Activated CD8-positive, alpha-beta T cell treated with anti-CD3 and anti-CD28 coated beads, Interleukin-2, amount 10 ng/mL, durations not matched to agents 7 days and 5 days (primary cell): ENCODE measurements around the gene CYP26C1. TPM values are rescaled to one million over a fixed set of nuclear protein-coding genes. Genes with fewer than 3 reads are reported as not detected.

ENCODE experiments used
- ATAC-seq: fragments of 150-1000 bp; cut with Tn5 transposase; one replicate; pipeline ENCODE4 v1.10.0; 2021; ENCODE audit warnings: moderate library complexity
- CTCF ChIA-PET: fragments of 350-600 bp; sonication (Branson Sonifier 250); formaldehyde crosslinking; loops from one replicate; lab custom pipeline; 2021; ENCODE audit warnings: antibody characterized with exemption; lab: Charles Lee
- POLR2A ChIA-PET: fragments of 350-600 bp; sonication (Branson Sonifier 250); formaldehyde crosslinking; loops from one replicate; lab custom pipeline; 2021; ENCODE audit warnings: antibody characterized with exemption; lab: Charles Lee
- DNase-seq: peaks from one replicate; pipeline ENCODE4 v3.0.0-alpha.2; 2020
- H3K27ac Mint-ChIP-seq: one replicate; pipeline ENCODE4 v1.8.0; 2021; ENCODE audit warnings: mild to moderate bottlenecking, mixed read lengths
- H3K27me3 Mint-ChIP-seq: one replicate; pipeline ENCODE4 v1.8.0; 2021; ENCODE audit warnings: low read depth, mixed read lengths
- H3K36me3 Mint-ChIP-seq: one replicate; pipeline ENCODE4 v1.8.0; 2021; ENCODE audit warnings: low read depth, mixed read lengths
- H3K4me1 Mint-ChIP-seq: one replicate; pipeline ENCODE4 v1.8.0; 2021; ENCODE audit warnings: low read depth, mixed read lengths
- H3K4me3 Mint-ChIP-seq: one replicate; pipeline ENCODE4 v1.8.0; 2021; ENCODE audit warnings: mild to moderate bottlenecking, mixed read lengths
- H3K9me3 Mint-ChIP-seq: one replicate; pipeline ENCODE4 v1.8.0; 2022; ENCODE audit warnings: mixed read lengths; ENCODE audit not compliant: insufficient read depth
- total RNA-seq, 2 experiments: library from RNA; stranded (reverse); gene quantifications; one replicate each; pipeline ENCODE4 v1.2.3, GENCODE V29; 2021

CYP26C1 gene
- total RNA-seq, result under 1 TPM; 0.10 to 0.11 TPM

DNA sequence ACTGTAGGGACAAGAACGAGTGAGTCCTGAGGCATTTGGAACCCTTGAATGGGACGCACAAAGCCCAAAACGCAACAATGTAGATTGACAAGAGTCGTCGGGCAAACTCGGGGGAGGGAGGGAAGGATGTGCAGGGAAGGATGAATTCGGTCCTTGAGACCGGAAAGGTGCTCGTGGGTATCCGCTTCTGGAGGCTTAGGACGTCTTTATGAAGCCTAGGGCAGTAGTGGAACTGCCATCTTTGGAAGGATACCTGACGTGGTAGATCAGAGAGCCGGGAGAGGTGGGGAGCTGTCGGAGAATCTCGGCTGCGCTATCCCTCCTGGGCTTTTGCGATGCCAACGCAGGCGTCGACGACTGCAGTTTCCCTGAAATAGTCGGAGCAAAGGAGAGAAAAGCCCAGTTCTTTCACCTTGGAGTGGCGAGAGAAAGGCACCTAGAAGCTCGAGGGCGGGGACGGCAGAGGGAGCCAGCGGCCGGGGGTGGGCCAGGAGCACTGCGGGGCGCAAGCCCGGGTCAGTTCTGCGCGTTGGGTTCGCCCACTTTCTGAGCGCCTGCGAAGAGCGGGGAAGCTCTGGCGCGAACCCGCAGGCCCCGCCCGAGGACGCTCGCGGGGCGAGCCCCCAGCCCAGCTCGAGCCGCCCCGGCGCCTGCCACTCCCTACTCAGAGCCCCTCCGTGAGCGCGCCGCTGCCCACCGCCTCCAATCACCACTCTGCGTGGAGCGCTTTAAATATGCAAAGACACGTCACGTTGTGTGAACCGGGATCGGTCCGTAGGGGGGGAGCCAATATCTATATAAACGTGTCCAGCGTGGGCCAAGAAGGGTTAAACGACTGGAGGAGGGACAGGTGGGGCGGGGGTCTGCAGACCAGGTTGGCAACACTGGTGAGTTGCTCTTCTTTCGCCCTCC lies at the start of gene CYP26C1:
TSS of gene CYP26C1 (plus strand) at position 824 of the 912 bp plus-strand sequence. CDS start 466 bp downstream, outside the sequence.
- Mint-ChIP-seq H3K9me3 (no peaks in the 10 kb centered on the region), H3K27ac (no peak within 1 kb of the TSS), H3K36me3 (peaks cover 5% of the 10 kb centered on the region), H3K4me1 (peaks cover 11% of the 10 kb centered on the region), H3K27me3 (peaks cover 30% of the 10 kb centered on the region), H3K4me3 (no peak within 1 kb of the TSS)
- ChIA-PET CTCF (no interaction called here), POLR2A (no interaction called here)
- no peak for ATAC-seq
- DNase-seq, result no peak

DNA sequence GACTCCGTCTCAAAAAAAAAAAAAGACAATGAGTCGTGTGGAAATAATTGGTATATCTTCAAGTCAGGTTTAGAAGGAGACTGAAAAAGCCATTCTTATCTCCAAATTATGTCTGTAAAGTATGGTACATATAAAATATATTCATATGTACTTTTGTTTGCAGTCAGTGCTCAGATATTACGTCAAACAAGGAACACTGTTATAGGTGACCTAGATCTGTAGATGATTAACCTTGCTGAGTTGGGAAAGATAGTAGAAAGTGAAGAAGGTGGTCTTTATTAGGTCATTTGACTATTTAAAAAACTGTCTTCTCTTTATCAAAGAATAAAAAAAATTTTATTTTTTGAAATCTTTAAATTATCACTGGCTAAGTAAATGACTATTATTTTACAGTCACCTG lies 44.9 kb upstream of the CYP26C1 start:
- no peak for DNase-seq
- H3K4me1 Mint-ChIP-seq, result no peaks in the 10 kb centered on the region
- no peaks in the 10 kb centered on the region for H3K36me3 Mint-ChIP-seq
- H3K27me3 Mint-ChIP-seq, result no peaks in the 10 kb centered on the region
- no peak for ATAC-seq
- no peaks in the 10 kb centered on the region for H3K9me3 Mint-ChIP-seq
- POLR2A ChIA-PET, result no interaction called here
- no peak overlapping the region for H3K27ac Mint-ChIP-seq
- no peak overlapping the region for H3K4me3 Mint-ChIP-seq
- CTCF ChIA-PET, result no interaction called here

GRCh38 chr10:93023013-93023650 lies 37.5 kb upstream of the CYP26C1 start:
- Mint-ChIP-seq H3K9me3 (no peaks in the 10 kb centered on the region), H3K36me3 (no peaks in the 10 kb centered on the region), H3K4me1 (no peaks in the 10 kb centered on the region), H3K4me3 (no peak overlapping the region), H3K27me3 (no peaks in the 10 kb centered on the region), H3K27ac (no peak overlapping the region)
- no peak for ATAC-seq
- DNase-seq, result no peak
- CTCF ChIA-PET, result interaction anchor here (1.3 kb wide), 1 partner anchor 58 kb away, joined by 4 read pairs; no protein-coding TSS in a partner anchor
- POLR2A ChIA-PET, result no interaction called here

GRCh38 chr10:93026072-93026471 lies 34.5 kb upstream of the CYP26C1 start:
- DNase-seq (no peak), ATAC-seq (no peak)
- no peaks in the 10 kb centered on the region for H3K27me3 Mint-ChIP-seq
- CTCF ChIA-PET, result no interaction called here
- H3K4me3 Mint-ChIP-seq, result no peak overlapping the region
- no peaks in the 10 kb centered on the region for H3K9me3 Mint-ChIP-seq
- H3K4me1 Mint-ChIP-seq, result no peaks in the 10 kb centered on the region
- POLR2A ChIA-PET, result no interaction called here
- no peaks in the 10 kb centered on the region for H3K36me3 Mint-ChIP-seq
- no peak overlapping the region for H3K27ac Mint-ChIP-seq

GRCh38 chr10:93027508-93027907 lies 33.1 kb upstream of the CYP26C1 start:
- Mint-ChIP-seq H3K27ac (no peak overlapping the region), H3K4me3 (no peak overlapping the region), H3K27me3 (no peaks in the 10 kb centered on the region), H3K9me3 (no peaks in the 10 kb centered on the region), H3K36me3 (no peaks in the 10 kb centered on the region), H3K4me1 (no peaks in the 10 kb centered on the region)
- ChIA-PET CTCF (no interaction called here), POLR2A (no interaction called here)
- no peak for ATAC-seq
- DNase-seq, result no peak

GRCh38 chr10:93028883-93029282 lies 31.7 kb upstream of the CYP26C1 start:
- POLR2A ChIA-PET, result no interaction called here
- H3K36me3 Mint-ChIP-seq, result no peaks in the 10 kb centered on the region
- CTCF ChIA-PET, result no interaction called here

GRCh38 chr10:93030409-93030808 lies 30.2 kb upstream of the CYP26C1 start:
- ChIA-PET CTCF (no interaction called here), POLR2A (no interaction called here)
- ATAC-seq (no peak), DNase-seq (no peak)
- Mint-ChIP-seq H3K4me3 (no peak overlapping the region), H3K27me3 (no peaks in the 10 kb centered on the region), H3K27ac (no peak overlapping the region), H3K36me3 (no peaks in the 10 kb centered on the region), H3K9me3 (no peaks in the 10 kb centered on the region), H3K4me1 (no peaks in the 10 kb centered on the region)

More at GRCh38 chr10:93028883-93029282, 31.7 kb upstream of the CYP26C1 start:
- ATAC-seq (no peak), DNase-seq (no peak)
- Mint-ChIP-seq H3K27ac (no peak overlapping the region), H3K4me3 (no peak overlapping the region), H3K9me3 (no peaks in the 10 kb centered on the region), H3K4me1 (no peaks in the 10 kb centered on the region), H3K27me3 (no peaks in the 10 kb centered on the region)

- ATAC-seq, result no peak
- no peak for DNase-seq
- no peak overlapping the region for H3K27ac Mint-ChIP-seq
- no peaks in the 10 kb centered on the region for H3K9me3 Mint-ChIP-seq
- H3K36me3 Mint-ChIP-seq, result no peaks in the 10 kb centered on the region
- no peak overlapping the region for H3K4me3 Mint-ChIP-seq
- H3K4me1 Mint-ChIP-seq, result no peaks in the 10 kb centered on the region
- no peaks in the 10 kb centered on the region for H3K27me3 Mint-ChIP-seq
- ChIA-PET CTCF (no interaction called here), POLR2A (no interaction called here)
Observed at GRCh38 chr10:93032105-93032808, 28.3 kb upstream of the CYP26C1 start.

- ChIA-PET CTCF (no interaction called here), POLR2A (no interaction called here)
- H3K4me3 Mint-ChIP-seq, result no peak overlapping the region
- H3K36me3 Mint-ChIP-seq, result no peaks in the 10 kb centered on the region
- H3K27ac Mint-ChIP-seq, result no peak overlapping the region
- no peak for DNase-seq
- ATAC-seq, result no peak
- H3K9me3 Mint-ChIP-seq, result no peaks in the 10 kb centered on the region
- no peaks in the 10 kb centered on the region for H3K4me1 Mint-ChIP-seq
- H3K27me3 Mint-ChIP-seq, result no peaks in the 10 kb centered on the region
Observed at GRCh38 chr10:93032809-93033137, 27.8 kb upstream of the CYP26C1 start.

GRCh38 chr10:93034426-93034825 lies 26.2 kb upstream of the CYP26C1 start:
- no peak for ATAC-seq
- no peak overlapping the region for H3K4me3 Mint-ChIP-seq
- DNase-seq, result no peak
- no peaks in the 10 kb centered on the region for H3K4me1 Mint-ChIP-seq
- ChIA-PET POLR2A (no interaction called here), CTCF (interaction anchor here (0.6 to 1.0 kb wide), 3 partner anchors 28 to 119 kb away, joined by 3 read pairs; no protein-coding TSS in a partner anchor)
- no peaks in the 10 kb centered on the region for H3K36me3 Mint-ChIP-seq
- no peak overlapping the region for H3K27ac Mint-ChIP-seq
- no peaks in the 10 kb centered on the region for H3K27me3 Mint-ChIP-seq
- no peaks in the 10 kb centered on the region for H3K9me3 Mint-ChIP-seq

GRCh38 chr10:93039110-93039509 lies 21.5 kb upstream of the CYP26C1 start:
- no peak for ATAC-seq
- no peaks in the 10 kb centered on the region for H3K4me1 Mint-ChIP-seq
- H3K27ac Mint-ChIP-seq, result no peak overlapping the region
- ChIA-PET POLR2A (no interaction called here), CTCF (interaction anchor here (1.4 kb wide), 1 partner anchor 76 kb away, joined by 3 read pairs; no protein-coding TSS in a partner anchor)
- DNase-seq, result no peak
- H3K4me3 Mint-ChIP-seq, result no peak overlapping the region
- no peaks in the 10 kb centered on the region for H3K9me3 Mint-ChIP-seq
- H3K27me3 Mint-ChIP-seq, result no peaks in the 10 kb centered on the region
- H3K36me3 Mint-ChIP-seq, result no peaks in the 10 kb centered on the region

DNA sequence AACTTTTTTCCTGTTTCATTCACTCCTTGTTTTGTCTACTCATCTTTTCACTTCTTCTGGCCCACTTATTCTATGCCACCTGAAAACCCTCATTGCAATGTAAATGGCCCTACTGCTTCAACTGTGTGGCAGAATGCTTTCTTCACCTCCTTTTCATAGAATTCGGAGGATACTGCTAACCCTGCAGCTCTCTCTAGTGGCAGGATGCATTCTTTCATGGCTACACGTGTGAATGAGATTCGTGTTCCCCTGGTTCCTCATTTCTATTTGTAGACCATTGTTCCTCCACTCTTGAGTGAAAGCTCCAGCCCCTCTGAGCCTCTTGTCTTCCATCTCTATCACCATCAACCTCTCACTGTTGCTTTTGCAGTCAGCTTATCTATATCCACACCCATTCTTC lies 20.9 kb upstream of the CYP26C1 start:
- ChIA-PET CTCF (interaction anchor here (1.0 to 1.4 kb wide), 2 partner anchors 11 to 76 kb away, joined by 3 to 4 read pairs; no protein-coding TSS in a partner anchor), POLR2A (no interaction called here)
- no peak for DNase-seq
- Mint-ChIP-seq H3K36me3 (no peaks in the 10 kb centered on the region), H3K27me3 (no peaks in the 10 kb centered on the region), H3K4me3 (no peak overlapping the region), H3K9me3 (no peaks in the 10 kb centered on the region), H3K27ac (no peak overlapping the region), H3K4me1 (no peaks in the 10 kb centered on the region)
- no peak for ATAC-seq
